CD4-positive, alpha-beta T cell treated with Interleukin-15 for 4 hours (primary cell): Measurements from ENCODE around the gene GALNT10.

ENCODE experiments used
- DNase-seq: peaks from one replicate; pipeline ENCODE4 v3.0.0-alpha.2; 2020; ENCODE audit warnings: low spot score

GALNT10 gene

GRCh38 chr5:154325566-154325965, 135.0 kb downstream of the GALNT10 start:
- no peak for DNase-seq

GRCh38 chr5:154329062-154329461, 138.5 kb downstream of the GALNT10 start:
- DNase-seq: no peak

- DNase-seq: no peak
These were observed 139.0 kb downstream of the GALNT10 start for GRCh38 chr5:154329519-154330040.

GRCh38 chr5:154330097-154330667, 139.6 kb downstream of the GALNT10 start:
- DNase-seq: no peak

GRCh38 chr5:154331232-154331631, 140.7 kb downstream of the GALNT10 start:
- DNase-seq: no peak

GRCh38 chr5:154331924-154332323, 141.4 kb downstream of the GALNT10 start:
- DNase-seq: no peak

- no peak for DNase-seq
These were observed 141.9 kb downstream of the GALNT10 start for GRCh38 chr5:154332451-154332850.

- DNase-seq: no peak
These were observed 142.5 kb downstream of the GALNT10 start for GRCh38 chr5:154333016-154333415.

- DNase-seq: no peak
These were observed 144.0 kb downstream of the GALNT10 start for GRCh38 chr5:154334406-154335064.

GRCh38 chr5:154335065-154335448, 144.5 kb downstream of the GALNT10 start:
- DNase-seq: no peak

GRCh38 chr5:154341620-154342019, 151.1 kb downstream of the GALNT10 start:
- DNase-seq: no peak

- no peak for DNase-seq
These were observed 151.7 kb downstream of the GALNT10 start for GRCh38 chr5:154342211-154342610.

- DNase-seq: no peak
These were observed 152.4 kb downstream of the GALNT10 start for GRCh38 chr5:154342963-154343362.

- DNase-seq: no peak
These were observed 153.9 kb downstream of the GALNT10 start for GRCh38 chr5:154344461-154344860.

- DNase-seq: no peak
These were observed 154.9 kb downstream of the GALNT10 start for GRCh38 chr5:154345255-154345952.

- DNase-seq: no peak
These were observed 155.9 kb downstream of the GALNT10 start for GRCh38 chr5:154346427-154346826.

- no peak for DNase-seq
These were observed 159.2 kb downstream of the GALNT10 start for GRCh38 chr5:154349626-154350264.

GRCh38 chr5:154351141-154351540, 160.6 kb downstream of the GALNT10 start:
- DNase-seq: no peak

GRCh38 chr5:154351566-154351965, 161.0 kb downstream of the GALNT10 start:
- DNase-seq: no peak

GRCh38 chr5:154352960-154353548, 162.5 kb downstream of the GALNT10 start:
- DNase-seq: no peak

GRCh38 chr5:154355129-154355611, 164.6 kb downstream of the GALNT10 start:
- no peak for DNase-seq

- DNase-seq: no peak
These were observed 165.6 kb downstream of the GALNT10 start for GRCh38 chr5:154356020-154356655.
